ENCODE results near the gene C3. TPM values are rescaled to one million over a fixed set of nuclear protein-coding genes. Genes with fewer than 3 reads are reported as not detected.

Gene C3
- polyA plus RNA-seq, 3 donors: 17.4 to 23.4 (median 20.1) TPM

DNA sequence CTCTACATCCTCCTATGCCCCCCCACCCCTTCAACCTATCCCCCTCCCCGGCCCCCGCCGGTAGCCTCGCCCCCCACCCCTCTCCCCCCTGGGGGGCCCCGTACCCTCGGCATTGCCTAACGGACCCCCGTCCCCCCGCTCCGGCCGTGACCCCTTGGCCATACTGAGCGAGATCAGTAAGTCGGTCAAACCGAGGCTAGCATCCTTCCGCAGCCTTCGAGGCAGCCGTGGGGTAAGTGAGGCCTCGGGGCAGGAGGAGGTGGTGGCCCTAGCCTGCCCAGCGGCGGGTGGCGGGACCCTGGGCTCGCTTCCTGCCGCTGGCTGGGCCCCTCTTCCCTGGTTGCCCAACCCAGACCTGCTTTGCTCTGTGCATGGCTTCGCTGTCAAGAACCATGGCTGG is 25.5 kb upstream of the C3 start:
- DNase-seq (ENCODE audit: low read depth in 3 of 3, low spot score in 2 of 3): no peak

DNA sequence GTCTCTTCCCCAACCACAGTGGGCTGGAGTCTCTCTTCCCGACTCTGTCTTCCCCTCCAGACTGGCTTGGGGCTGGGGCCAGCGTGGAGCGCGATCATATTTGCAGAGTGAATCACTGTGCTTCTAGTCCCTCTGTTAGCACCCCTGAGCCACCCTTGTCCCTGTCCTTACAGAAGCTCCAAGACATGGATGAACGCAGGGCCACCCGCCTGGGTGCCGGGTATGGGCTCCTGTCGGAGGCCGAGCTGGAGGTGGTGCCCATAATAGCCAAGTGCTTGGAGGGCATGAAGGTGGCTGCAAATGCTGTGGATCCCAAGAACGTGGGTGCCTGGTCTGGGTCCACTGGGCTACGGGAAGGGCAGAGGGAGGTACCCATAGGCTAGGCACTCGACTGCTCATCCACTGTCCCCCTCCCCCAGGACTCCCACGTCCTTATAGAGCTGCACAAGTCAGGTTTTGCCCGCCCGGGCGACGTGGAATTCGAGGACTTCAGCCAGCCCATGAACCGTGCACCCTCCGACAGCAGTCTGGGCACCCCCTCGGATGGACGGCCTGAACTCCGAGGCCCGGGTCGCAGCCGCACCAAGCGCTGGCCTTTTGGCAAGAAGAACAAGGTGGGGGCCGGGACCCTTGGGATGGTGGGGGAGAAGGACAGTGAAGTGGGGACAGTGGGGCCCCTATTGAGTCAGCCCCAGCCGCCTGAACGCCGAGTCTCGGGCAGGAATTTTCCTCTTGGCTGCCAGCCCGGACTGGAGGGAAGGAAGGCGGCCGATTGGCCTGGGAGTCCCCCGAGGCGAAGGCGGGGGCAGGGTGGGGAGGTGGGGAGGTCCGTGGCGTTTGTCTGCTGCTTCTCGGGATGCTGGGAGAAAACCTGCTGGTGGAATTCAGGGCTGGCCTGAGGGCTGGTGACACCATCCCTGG is 24.2 kb upstream of the C3 start:
- DNase-seq (ENCODE audit: low read depth in 3 of 3, low spot score in 2 of 3): no peak

DNA sequence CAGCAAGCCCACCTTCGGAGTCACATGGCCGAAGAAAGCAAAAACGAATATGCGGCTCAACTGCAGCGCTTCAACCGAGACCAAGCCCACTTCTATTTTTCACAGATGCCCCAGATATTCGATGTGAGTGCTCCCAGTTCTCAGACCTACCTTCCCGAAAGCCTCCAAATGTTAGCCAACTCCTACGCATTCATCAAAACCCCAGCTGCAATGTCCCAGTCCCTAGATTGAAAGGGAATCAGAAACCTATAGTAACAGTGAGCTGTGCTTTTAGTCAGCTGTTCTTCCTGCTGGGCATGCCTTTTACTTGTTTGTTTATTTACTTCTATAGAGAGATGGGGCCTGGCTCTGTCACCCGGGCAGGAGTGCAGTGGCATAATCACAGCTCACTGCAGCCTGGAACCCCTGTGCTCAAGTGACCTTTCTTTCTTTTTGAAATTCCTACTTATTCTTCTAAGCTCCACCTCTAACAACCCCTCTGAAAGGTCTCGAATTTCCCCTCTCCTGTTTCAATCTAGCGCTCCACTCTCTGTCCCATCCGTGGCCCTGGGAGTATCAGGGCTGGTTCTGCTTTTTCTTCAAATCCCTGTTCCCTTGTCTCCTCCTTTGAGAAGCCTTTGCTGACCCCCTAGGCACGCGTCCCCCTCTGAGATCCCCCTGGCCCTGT is 23.4 kb upstream of the C3 start:
- DNase-seq (ENCODE audit: low read depth in 3 of 3, low spot score in 2 of 3): no peak

DNA sequence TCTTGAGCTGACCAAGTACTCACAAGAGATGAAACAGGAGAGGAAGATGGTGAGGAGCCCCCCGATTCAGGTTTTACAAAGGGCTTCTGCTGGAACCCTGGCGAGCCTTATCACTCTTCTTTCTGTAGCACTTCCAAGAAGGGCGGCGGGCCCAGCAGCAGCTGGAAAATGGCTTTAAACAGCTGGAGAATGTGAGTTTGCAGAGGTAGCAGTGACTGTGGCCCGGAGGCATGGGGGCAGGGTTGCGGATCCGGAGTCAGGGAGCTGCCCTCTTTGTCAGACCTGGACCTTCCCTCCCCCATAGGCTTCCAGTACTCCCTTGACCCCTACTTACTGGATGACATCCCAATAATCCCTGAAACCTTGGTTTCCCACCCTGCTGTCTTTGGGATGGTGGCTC is 22.6 kb upstream of the C3 start:
- no peak for DNase-seq (ENCODE audit: low read depth in 3 of 3, low spot score in 2 of 3)

DNA sequence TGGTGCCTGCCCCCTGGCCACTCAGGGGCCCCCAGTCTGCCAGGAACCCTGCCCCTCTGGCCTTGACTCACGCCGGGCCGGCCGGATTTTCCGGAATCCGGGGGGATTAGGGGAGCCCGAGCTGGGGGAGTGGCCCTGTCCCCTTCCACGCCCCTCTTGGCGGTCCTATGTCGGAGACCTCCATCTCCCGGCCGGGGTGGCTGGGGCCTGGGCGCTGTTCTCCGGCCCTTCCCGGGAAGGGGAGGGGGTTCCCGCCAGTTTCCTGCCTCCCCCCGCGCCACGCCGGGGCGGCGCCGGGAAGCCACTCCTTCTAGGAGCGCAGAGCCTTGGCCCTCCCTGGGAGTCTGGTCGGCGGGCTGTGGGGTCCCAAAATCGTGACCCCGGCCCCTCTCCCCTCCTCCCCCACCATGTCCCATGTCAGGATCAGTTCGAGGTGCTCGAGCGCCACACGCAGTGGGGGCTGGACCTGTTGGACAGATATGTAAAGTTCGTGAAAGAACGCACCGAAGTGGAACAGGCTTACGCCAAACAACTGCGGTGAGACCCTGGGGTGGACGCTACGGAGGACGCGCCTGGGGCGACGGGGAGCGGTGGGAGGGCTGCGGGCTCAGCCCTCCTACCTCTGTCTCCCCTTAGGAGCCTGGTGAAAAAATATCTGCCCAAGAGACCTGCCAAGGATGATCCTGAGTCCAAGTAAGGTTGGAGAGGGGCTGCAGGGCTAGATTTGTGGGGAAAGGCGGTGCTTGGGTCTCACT is 20.3 kb upstream of the C3 start:
- DNase-seq (ENCODE audit: low read depth in 3 of 3, low spot score in 2 of 3): no peak

DNA sequence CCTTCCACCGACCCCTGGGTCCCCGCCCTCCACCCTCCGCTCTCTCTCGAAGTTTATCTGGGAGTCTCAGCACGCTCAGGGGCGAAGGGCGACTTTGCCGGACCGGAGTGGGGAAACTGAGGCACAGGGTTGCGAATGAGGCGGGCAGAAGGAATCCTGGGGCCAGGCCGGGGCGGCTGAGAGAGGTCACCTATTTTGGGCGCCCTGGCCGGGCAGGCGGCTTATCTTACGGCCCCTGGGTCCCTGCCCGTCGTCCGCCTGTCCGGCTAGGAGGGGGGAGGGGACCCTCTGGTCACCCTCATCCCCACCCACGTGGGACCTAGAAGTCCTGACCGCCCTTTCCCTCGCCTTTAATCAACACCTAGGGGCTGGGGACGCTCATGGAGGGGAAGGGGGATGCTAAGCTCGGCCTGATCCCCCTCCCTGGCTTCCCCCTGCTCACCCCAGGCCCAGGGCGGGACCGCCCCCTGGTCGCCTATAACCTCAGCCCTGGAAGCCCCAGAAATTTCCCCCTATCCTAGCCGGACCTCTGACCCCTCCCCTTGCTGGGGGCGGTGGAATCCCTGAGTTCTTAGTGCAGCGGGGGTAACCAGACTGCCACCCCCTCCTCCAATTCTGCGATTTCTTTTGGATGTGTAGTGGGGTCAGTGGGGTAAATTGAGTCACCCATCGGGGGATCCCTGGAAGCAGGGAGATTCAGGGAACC is 19.6 kb upstream of the C3 start:
- DNase-seq (ENCODE audit: low read depth in 3 of 3, low spot score in 2 of 3): no peak

DNA sequence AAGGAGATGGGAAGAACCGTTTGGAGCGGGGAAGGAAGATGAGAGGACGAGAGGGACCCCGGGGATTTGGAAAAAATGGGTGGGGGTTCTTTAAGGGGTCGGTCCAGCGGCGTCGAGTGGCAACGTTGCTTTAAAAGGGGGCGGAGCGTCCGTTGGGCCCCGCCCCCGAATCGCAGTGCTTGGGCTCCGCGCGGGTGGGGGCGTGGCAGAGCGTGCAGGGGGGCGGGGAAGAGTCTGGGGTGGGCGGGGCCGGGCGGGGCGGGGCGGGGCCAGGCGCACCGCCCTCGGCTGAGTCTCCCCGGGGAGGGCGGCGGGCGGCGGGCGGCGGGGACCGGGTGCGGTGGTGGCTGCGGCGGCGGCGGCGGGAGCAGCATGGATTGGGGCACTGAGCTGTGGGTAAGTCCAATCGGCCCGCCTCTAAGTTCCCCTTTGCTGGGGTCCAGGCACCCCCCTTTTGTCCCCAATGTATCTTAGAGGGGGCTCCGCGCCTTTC is 19.0 kb upstream of the C3 start, which contains the start of gene TRIP10:
Gene TRIP10, plus strand, starts transcription at position 291 of the 493 bp plus-strand sequence. Its CDS starts 82 bp downstream, at position 373.
- peak in 1 of 3 donors; percentile 75 for DNase-seq (ENCODE audit: low read depth in 3 of 3, low spot score in 2 of 3)

DNA sequence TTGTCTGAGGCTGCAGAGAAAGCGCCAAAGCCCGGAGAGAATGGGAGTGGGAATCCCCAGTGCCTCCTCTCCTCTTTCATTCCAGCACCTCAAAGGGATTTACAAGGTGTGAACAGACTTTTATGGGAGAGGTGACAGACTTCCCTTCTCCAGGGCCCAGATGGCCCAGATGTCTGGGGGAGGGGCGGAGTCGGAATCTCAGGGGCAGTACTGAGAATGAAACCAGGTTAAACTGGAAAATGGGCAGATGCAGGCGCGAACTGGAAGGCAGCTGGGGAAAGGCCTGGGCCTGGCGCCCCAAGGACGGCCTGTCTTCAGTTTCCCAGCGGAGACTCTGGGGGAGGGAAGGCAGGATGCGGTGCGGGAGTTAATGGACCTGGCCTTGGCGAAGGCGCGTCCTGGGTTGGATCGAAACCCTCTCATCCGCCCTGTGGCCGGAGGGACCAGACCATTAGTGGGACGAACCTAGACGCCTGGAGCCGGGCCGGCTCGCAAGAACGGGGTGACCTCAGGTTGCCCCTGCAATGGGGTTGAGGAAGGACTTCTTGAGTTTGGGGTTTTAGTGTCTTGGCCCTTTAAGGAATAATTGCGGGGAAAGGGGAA is 18.4 kb upstream of the C3 start:
- no peak for DNase-seq (ENCODE audit: low read depth in 3 of 3, low spot score in 2 of 3)

DNA sequence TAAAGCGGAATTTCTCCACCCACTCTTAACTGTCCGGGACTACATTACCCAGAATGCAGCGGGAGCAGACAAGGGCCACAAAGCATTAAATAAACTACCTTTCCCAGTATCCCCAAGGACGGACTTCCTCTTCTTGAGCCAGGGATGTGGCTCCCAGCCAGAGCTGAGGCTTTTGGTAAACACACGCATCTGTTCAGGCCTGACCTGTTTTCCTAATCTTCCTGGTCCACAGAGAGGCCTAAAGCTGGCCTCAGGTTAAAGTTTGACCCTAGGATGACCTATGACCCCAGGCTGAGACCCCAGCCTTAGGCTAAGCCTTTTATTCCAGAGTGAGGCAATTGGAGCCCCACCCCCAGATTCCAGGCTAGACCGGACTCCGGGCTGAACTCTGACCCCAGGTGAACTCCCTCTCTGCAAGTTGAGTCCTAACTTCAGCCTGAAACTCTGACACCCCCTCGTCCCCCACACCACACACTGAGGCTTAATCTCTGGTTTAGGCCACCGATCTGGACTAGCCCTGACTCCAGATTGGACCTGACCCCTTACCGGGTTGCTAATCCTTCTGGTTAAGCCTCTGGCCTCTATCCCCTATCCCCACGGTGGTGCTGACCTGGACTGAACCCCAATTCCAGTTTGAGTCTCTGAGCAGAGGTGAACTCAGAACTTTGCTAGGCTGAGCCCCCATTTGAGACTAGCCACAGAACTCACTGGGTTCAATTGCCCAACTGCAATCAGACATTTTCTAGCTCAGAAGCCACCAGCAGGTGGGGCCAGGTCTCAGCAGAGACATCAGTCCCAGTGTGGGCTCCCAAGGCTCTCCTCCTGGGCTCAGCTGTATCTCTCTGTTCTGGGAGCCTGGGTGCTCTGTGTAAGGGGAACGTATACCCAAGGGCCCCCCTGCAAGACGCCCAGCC is 17.7 kb upstream of the C3 start:
- DNase-seq (ENCODE audit: low read depth in 3 of 3, low spot score in 2 of 3): peak in 1 of 3 donors; percentile 58

DNA sequence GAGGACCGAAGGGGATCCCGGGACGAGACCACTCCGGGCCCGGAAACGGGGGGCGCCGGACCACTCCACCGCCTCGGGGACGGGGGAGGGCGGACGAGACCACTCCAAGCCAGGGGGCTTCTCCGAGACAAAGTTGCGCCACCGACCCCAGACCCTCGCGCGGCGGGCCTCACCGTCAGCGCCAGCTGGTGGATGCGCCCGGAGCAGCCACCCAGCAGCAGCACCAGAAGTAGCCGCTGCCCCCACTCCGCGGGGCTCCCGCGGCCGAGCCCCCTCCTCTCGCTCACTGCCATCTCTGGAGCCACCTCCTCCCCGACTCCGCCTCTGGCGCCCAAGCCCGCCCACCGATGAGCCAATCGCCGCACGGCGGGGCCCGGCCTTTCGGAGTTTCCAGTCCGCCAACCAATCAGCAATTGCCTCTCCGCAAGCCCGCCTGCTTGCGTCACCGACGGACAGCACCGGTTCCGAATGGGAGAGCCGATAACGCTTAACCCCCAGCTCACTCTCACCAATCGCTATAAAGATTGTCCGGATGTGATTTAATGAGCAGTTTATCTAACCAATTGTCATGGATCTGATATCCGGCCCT is 16.9 kb upstream of the C3 start, which contains the start of gene GPR108:
Gene GPR108, minus strand, starts transcription at position 297 of the 589 bp plus-strand sequence. Its CDS starts 4 bp downstream, at position 293.
- peak; percentile 98 to 100 (median 100) for DNase-seq (ENCODE audit: low read depth in 3 of 3, low spot score in 2 of 3)

DNA sequence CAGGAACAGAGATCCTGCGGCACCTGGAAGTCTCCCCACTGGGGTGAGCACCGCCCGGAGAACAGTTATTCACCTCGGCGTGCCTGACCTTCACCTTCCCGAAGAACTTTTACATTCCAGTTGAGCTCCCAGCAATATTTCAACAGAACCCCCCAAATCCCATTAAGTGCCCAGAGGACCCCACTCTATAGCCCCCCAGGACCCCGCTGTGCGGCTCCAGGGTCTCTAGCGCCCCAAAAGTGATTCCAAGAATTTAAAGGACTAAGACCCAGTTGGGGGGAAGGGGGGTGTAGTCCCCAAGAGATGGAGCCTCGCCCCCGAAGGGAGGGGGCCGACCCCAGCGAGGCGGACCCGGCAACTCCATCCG is 16.4 kb upstream of the C3 start:
- DNase-seq (ENCODE audit: low read depth in 3 of 3, low spot score in 2 of 3): no peak

DNA sequence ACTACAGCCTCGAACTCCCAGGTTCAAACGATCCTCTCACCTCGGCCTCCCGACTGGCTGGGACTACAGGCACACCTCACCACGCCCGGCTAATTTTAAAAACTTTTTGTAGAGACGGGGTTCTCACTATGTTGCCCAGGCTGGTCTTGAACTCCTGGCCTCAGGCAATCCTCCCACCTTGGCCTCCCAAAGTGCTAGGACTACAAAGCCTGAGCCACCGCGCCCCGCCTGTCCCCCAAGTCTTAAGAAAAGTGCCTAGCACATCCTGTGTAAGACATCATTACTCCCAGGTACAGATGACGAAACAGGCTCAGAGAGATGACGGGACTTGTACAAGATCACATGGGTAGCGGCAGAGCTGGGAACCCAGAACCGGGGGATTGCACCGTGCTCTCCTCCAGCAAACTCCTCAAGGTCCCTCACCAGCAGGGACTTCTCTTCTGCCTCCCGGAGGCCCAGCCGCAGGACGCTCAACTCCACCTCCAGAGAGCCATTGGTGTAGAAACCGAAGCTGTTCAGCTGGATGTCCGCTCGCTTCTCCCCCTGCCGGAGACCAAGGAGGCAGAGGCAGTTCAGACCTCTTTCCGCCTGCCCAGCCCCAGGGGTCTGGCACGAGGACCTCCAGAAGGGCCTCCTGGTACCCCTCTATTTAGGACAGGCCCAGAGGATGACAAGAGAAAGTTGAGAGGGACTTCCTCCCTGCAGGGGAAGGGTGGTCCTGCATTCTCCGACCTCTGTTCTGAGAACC is 15.9 kb upstream of the C3 start:
- peak in 1 of 3 donors; percentile 58 for DNase-seq (ENCODE audit: low read depth in 3 of 3, low spot score in 2 of 3)

DNA sequence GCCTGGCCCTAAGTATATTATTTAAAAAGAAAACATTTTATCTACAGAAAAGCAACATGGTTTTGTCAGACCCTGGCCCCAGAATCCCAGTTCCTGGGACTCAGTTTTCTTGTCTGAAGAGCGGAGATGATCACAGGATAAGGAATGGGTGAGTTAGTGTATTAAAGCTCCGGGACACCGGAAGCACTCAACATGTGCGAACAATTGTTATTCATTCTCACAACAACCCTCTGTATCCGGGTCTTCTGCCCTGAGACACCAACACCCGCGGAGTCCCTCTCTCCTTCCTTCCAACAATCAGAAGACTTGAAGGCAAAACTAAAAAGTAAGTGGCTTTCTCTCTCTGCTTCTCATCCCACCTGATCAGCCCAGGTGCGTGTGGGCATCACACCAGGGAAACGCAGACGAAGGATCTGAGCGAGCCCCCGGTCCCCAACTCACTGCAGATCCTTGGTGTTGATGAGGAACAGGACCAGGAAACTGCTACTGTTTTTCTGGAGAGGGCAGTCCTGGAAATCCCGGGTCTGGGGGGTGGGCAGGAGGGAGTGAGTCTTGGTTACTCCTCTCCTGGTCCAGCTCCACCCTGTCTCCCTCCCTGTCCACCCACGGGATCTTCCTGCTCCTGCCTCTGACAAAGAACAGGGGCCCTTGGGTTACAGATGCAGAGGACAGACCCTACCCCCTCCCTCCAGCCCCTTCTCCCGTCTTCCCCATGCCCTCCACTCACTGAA is 14.9 kb upstream of the C3 start:
- DNase-seq (ENCODE audit: low read depth in 3 of 3, low spot score in 2 of 3): no peak

DNA sequence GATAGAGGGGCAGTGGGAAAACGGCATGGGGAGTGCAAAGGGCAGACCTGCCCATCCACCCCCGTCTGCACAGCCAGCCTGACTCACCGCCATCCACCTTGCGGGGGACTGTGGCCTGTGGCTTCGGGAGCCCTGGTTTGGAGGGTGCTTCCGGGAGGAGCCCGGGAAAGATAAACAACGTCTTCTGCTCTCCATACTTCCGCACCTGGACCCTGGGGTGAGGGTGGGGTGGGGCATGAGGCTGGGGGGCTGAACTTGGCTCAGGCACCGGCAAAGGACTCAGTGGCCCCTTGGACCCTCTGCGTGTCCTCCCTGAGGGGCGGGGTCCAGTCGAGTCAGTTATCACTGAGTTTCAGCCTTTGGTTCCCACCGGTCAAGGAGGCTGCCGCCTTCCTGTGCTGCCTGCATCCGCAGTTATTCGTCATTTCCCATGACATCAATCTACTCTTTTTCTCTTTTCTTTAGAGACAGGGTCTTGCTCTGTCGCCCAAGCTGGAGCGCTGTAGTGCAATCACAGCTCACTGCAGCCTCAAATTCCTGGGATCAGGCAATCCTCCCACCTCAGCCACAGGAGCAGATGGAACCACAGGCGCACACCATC is 13.7 kb upstream of the C3 start:
- no peak for DNase-seq (ENCODE audit: low read depth in 3 of 3, low spot score in 2 of 3)

DNA sequence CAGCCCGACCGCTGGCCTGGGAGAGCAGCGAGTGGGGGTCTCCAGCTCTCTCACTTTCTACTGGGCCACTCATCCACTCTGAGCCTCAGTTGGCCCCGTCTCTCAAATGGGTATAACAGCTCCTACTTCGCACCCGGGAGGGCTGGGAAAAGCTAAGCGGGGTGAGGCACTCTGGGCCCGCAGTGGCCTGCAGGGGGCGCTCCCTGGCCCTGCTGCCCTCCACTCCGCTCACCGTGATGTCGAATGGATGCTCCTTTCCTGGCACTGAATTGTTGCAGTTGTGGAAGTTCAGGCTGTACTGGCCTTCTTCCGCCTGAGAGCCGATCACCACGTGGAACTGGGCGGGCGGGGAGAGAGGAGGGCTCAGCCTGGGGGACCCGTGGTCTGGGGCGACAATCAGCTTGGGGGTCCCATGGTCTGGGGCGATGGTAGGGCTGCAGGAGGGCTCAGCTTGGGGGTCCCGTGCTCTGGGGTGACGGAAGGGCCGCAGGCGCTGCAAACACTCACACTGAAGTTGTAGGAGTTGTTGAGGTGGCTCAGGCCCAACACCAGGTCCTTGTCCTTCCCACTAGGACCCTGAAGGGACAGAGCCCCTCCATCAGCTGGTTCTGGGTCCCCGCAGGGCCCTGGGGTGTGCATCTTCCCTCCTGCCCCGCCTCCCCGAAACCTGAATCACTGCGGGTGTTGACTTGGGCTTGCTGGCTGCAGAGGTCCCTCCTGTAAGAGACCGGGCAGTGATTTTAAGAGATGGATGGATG is 13.1 kb upstream of the C3 start:
- no peak for DNase-seq (ENCODE audit: low read depth in 3 of 3, low spot score in 2 of 3)

DNA sequence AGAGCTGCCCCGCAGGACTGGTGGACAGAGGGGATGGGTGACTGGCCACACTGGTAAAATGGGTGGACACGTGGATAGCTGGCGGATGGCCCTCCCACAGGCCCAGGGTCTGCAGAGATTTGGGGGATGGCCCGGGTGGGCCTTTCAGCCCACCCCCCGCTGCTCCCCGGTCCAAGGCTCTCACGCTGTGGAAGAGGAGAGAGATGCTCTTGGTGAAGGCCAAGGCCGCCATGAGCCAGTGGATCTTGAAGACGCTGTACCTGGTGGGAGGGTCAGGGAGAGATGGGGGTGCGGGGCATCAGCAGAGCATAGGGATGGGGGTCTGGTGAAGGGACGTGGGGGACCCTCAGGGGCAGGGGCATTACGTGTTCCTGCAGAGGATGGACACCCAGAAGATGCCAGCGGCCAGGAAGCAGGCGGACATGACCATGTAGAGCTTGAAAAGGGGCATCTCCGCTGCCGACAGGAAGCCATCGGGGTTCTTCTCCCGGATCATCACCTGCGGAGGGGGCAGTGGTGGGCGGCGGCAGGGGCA is 12.4 kb upstream of the C3 start:
- no peak for DNase-seq (ENCODE audit: low read depth in 3 of 3, low spot score in 2 of 3)
